GM06990 (cell line): ENCODE data around the gene DPP7.
A peak's percentile ranks its signal among the peaks of the same experiment; 100 is the strongest.
"Not testable (repeated sequence)": the region's sequence is repeated elsewhere in the genome, so short reads cannot be mapped to it uniquely, and the experiment has no call there.

Experiments used
- DNase-seq: peaks from one replicate; pipeline ENCODE4 v3.0.0-alpha.2; 2011; ENCODE audit not compliant: insufficient read length; ENCODE audit errors: extremely low read depth
- H3K27me3 ChIP-seq: replicated peaks from 2 replicates; pipeline ENCODE4 v1.6.0; 2011; ENCODE audit warnings: low read length; ENCODE audit not compliant: control insufficient read depth, insufficient read depth
- H3K36me3 ChIP-seq: 2 replicates; pipeline ENCODE4 v1.5.1; 2011; ENCODE audit warnings: low read length; ENCODE audit not compliant: control insufficient read depth, insufficient read depth
- H3K4me3 ChIP-seq: replicated peaks from 2 replicates; pipeline ENCODE4 v1.5.1; 2011; ENCODE audit warnings: low read depth, mild to moderate bottlenecking, control low read depth, low read length
- CTCF ChIP-seq: IDR thresholded peaks from 2 replicates; pipeline ENCODE4 v1.5.1; 2011; ENCODE audit warnings: low read length, control low read depth, mild to moderate bottlenecking, inconsistent platforms; ENCODE audit not compliant: insufficient read depth, poor library complexity, severe bottlenecking

Gene DPP7

GRCh38 chr9:137066096-137066861, 48.3 kb downstream of the DPP7 start:
- Histone ChIP-seq H3K4me3 (no peak overlapping the region), H3K36me3 (no peaks in the 10 kb centered on the region; the same call in none of the 2 replicates), H3K27me3 (no peaks in the 10 kb centered on the region)
- TF ChIP-seq CTCF = no peak
- no peak for DNase-seq

- Histone ChIP-seq H3K36me3 (no peaks in the 10 kb centered on the region; the same call in none of the 2 replicates), H3K27me3 (no peaks in the 10 kb centered on the region), H3K4me3 (no peak overlapping the region)
- DNase-seq = no peak
- no peak for TF ChIP-seq CTCF
Observed at GRCh38 chr9:137065336-137065967, 49.1 kb downstream of the DPP7 start.

GRCh38 chr9:137064880-137065164, 49.7 kb downstream of the DPP7 start:
- no peaks in the 10 kb centered on the region for H3K27me3 ChIP-seq
- H3K36me3 ChIP-seq = no peaks in the 10 kb centered on the region; the same call in none of the 2 replicates
- H3K4me3 ChIP-seq = no peak overlapping the region
- no peak for TF ChIP-seq CTCF
- DNase-seq = no peak

- peak; percentile 65 for DNase-seq
- TF ChIP-seq CTCF = peak; percentile 97
- H3K27me3 ChIP-seq = no peaks in the 10 kb centered on the region
Observed at GRCh38 chr9:137064027-137064879, 50.3 kb downstream of the DPP7 start.

GRCh38 chr9:137063311-137064026, 51.1 kb downstream of the DPP7 start:
- no peak for DNase-seq
- no peaks in the 10 kb centered on the region for H3K27me3 ChIP-seq
- no peak for TF ChIP-seq CTCF
- H3K36me3 ChIP-seq = no peaks in the 10 kb centered on the region; the same call in none of the 2 replicates
- H3K4me3 ChIP-seq = no peak overlapping the region

More at GRCh38 chr9:137064027-137064879, 50.3 kb downstream of the DPP7 start:
- Histone ChIP-seq H3K4me3 (no peak overlapping the region), H3K36me3 (no peaks in the 10 kb centered on the region; the same call in none of the 2 replicates)

GRCh38 chr9:137062798-137063197, 51.7 kb downstream of the DPP7 start:
- not testable (repeated sequence) for H3K36me3 ChIP-seq, H3K27me3 ChIP-seq, DNase-seq, H3K4me3 ChIP-seq
